NCI-H774 (cell line): ENCODE data around the gene AKNAD1.

Experiments
- DNase-seq: peaks from one replicate; lab custom pipeline; 2025; lab: John Stamatoyannopoulos, UW

The AKNAD1 gene

GRCh38 chr1:108830119-108831008 is 26.5 kb downstream of the AKNAD1 start:
- DNase-seq = no peak

GRCh38 chr1:108829498-108829916 is 27.4 kb downstream of the AKNAD1 start:
- peak; percentile 35 for DNase-seq

- peak; percentile 57 for DNase-seq
Observed at GRCh38 chr1:108828074-108828961, 28.6 kb downstream of the AKNAD1 start.

GRCh38 chr1:108826081-108826635 is 30.7 kb downstream of the AKNAD1 start:
- no peak for DNase-seq

- DNase-seq = no peak
Observed at GRCh38 chr1:108824051-108824450, 32.8 kb downstream of the AKNAD1 start.

- no peak for DNase-seq
Observed at GRCh38 chr1:108823632-108824031, 33.3 kb downstream of the AKNAD1 start.

- DNase-seq = no peak
Observed at GRCh38 chr1:108819878-108820277, 37.0 kb downstream of the AKNAD1 start.

GRCh38 chr1:108817811-108818210 is 39.1 kb downstream of the AKNAD1 start:
- DNase-seq = no peak

- DNase-seq = peak; percentile 32
Observed at GRCh38 chr1:108817016-108817415, 39.9 kb downstream of the AKNAD1 start.

GRCh38 chr1:108816049-108816893 is 40.6 kb downstream of the AKNAD1 start:
- peak; percentile 82 for DNase-seq

GRCh38 chr1:108815566-108815965 is 41.3 kb downstream of the AKNAD1 start:
- DNase-seq = no peak

GRCh38 chr1:108814343-108815125 is 42.4 kb downstream of the AKNAD1 start:
- DNase-seq = no peak

- no peak for DNase-seq
Observed at GRCh38 chr1:108813326-108813725, 43.6 kb downstream of the AKNAD1 start.

- no peak for DNase-seq
Observed at GRCh38 chr1:108811611-108812010, 45.3 kb downstream of the AKNAD1 start.

- DNase-seq = no peak
Observed at GRCh38 chr1:108808438-108808837, 48.5 kb downstream of the AKNAD1 start.

GRCh38 chr1:108803548-108803947 is 53.3 kb downstream of the AKNAD1 start:
- no peak for DNase-seq

- DNase-seq = no peak
Observed at GRCh38 chr1:108801101-108801500, 55.8 kb downstream of the AKNAD1 start.

GRCh38 chr1:108799001-108799400 is 57.9 kb downstream of the AKNAD1 start:
- no peak for DNase-seq

GRCh38 chr1:108792420-108792819 is 64.5 kb downstream of the AKNAD1 start:
- DNase-seq = no peak

GRCh38 chr1:108791790-108792189 is 65.1 kb downstream of the AKNAD1 start:
- no peak for DNase-seq

GRCh38 chr1:108785880-108786279 is 71.0 kb downstream of the AKNAD1 start:
- DNase-seq = no peak
